Measurements from ENCODE around the gene DONSON.

Gene DONSON

DNA sequence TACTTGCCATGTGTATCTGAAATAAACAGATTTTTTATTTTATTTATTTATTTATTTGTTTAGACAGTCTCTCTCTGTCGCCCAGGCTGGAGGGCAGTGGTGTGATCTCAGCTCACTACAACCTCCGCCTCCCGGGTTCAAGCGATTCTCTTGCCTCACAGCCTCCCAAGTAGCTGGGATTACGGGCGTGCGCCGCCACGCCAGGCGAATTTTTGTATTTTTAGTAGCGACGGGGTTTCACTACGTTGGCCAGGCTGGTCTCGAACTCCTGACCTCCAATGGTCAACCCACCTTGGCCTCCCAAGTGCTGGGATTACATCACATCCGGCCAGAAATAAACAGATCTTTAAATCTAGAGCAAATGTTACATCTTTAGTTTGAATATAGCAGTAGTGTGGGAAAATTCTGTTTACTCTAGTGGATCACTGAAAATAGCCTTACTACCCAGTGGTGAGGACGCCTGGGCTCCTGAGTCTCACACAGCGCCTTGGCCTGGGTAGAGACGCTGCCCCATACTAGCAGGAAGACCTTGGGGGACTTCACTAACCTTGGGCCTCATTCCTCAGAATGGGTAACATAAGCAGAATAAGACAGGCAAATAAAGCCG is 47.3 kb downstream of the DONSON start:
- TF ChIP-seq TAF1 (IDR thresholded peaks at IDR 0.05; ENCODE audit: borderline replicate concordance, insufficient read depth, low read length) (no peak), POLR2AphosphoS5 (IDR thresholded peaks at IDR 0.05; ENCODE audit: low read depth, low read length) (no peak), SIN3A (IDR thresholded peaks at IDR 0.05; ENCODE audit: borderline replicate concordance, insufficient read depth, low read length) (no peak), FOXP2 (optimal IDR thresholded peaks at IDR 0.05; ENCODE audit: borderline replicate concordance, extremely low read depth, extremely low read length, insufficient read depth) (no peak)
- TF ChIP-seq, protein P1, sequence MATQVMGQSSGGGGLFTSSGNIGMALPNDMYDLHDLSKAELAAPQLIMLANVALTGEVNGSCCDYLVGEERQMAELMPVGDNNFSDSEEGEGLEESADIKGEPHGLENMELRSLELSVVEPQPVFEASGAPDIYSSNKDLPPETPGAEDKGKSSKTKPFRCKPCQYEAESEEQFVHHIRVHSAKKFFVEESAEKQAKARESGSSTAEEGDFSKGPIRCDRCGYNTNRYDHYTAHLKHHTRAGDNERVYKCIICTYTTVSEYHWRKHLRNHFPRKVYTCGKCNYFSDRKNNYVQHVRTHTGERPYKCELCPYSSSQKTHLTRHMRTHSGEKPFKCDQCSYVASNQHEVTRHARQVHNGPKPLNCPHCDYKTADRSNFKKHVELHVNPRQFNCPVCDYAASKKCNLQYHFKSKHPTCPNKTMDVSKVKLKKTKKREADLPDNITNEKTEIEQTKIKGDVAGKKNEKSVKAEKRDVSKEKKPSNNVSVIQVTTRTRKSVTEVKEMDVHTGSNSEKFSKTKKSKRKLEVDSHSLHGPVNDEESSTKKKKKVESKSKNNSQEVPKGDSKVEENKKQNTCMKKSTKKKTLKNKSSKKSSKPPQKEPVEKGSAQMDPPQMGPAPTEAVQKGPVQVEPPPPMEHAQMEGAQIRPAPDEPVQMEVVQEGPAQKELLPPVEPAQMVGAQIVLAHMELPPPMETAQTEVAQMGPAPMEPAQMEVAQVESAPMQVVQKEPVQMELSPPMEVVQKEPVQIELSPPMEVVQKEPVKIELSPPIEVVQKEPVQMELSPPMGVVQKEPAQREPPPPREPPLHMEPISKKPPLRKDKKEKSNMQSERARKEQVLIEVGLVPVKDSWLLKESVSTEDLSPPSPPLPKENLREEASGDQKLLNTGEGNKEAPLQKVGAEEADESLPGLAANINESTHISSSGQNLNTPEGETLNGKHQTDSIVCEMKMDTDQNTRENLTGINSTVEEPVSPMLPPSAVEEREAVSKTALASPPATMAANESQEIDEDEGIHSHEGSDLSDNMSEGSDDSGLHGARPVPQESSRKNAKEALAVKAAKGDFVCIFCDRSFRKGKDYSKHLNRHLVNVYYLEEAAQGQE (IDR thresholded peaks at IDR 0.05; ENCODE audit: insufficient read depth in 1 of 2, low read depth in 2 of 2, low read length in 2 of 2) = no peak

- no peak for TF ChIP-seq TAF1 (IDR thresholded peaks at IDR 0.05; ENCODE audit: borderline replicate concordance, insufficient read depth, low read length)
- TF ChIP-seq SIN3A (IDR thresholded peaks at IDR 0.05; ENCODE audit: borderline replicate concordance, insufficient read depth, low read length) = no peak
Observed at GRCh38 chr21:33540711-33541104, 47.8 kb downstream of the DONSON start.

GRCh38 chr21:33539616-33540015 is 48.9 kb downstream of the DONSON start:
- TF ChIP-seq TAF1 (IDR thresholded peaks at IDR 0.05; ENCODE audit: borderline replicate concordance, insufficient read depth, low read length) (no peak), FOXP2 (optimal IDR thresholded peaks at IDR 0.05; ENCODE audit: borderline replicate concordance, extremely low read depth, extremely low read length, insufficient read depth) (no peak), SIN3A (IDR thresholded peaks at IDR 0.05; ENCODE audit: borderline replicate concordance, insufficient read depth, low read length) (no peak), POLR2AphosphoS5 (IDR thresholded peaks at IDR 0.05; ENCODE audit: low read depth, low read length) (no peak)
- TF ChIP-seq, protein P1 (IDR thresholded peaks at IDR 0.05; ENCODE audit: insufficient read depth in 1 of 2, low read depth in 2 of 2, low read length in 2 of 2) = no peak

GRCh38 chr21:33537212-33537611 is 51.3 kb downstream of the DONSON start:
- no peak for TF ChIP-seq FOXP2 (optimal IDR thresholded peaks at IDR 0.05; ENCODE audit: borderline replicate concordance, extremely low read depth, extremely low read length, insufficient read depth)
- TF ChIP-seq, protein P1 (IDR thresholded peaks at IDR 0.05; ENCODE audit: insufficient read depth in 1 of 2, low read depth in 2 of 2, low read length in 2 of 2) = no peak
- TF ChIP-seq TAF1 (IDR thresholded peaks at IDR 0.05; ENCODE audit: borderline replicate concordance, insufficient read depth, low read length) = no peak
- TF ChIP-seq SIN3A (IDR thresholded peaks at IDR 0.05; ENCODE audit: borderline replicate concordance, insufficient read depth, low read length) = no peak
- TF ChIP-seq POLR2AphosphoS5 (IDR thresholded peaks at IDR 0.05; ENCODE audit: low read depth, low read length) = no peak

- TF ChIP-seq TAF1 (IDR thresholded peaks at IDR 0.05; ENCODE audit: borderline replicate concordance, insufficient read depth, low read length) (no peak), SIN3A (IDR thresholded peaks at IDR 0.05; ENCODE audit: borderline replicate concordance, insufficient read depth, low read length) (no peak), FOXP2 (optimal IDR thresholded peaks at IDR 0.05; ENCODE audit: borderline replicate concordance, extremely low read depth, extremely low read length, insufficient read depth) (no peak), POLR2AphosphoS5 (IDR thresholded peaks at IDR 0.05; ENCODE audit: low read depth, low read length) (no peak)
- TF ChIP-seq, protein P1 (IDR thresholded peaks at IDR 0.05; ENCODE audit: insufficient read depth in 1 of 2, low read depth in 2 of 2, low read length in 2 of 2) = no peak
Observed at GRCh38 chr21:33531007-33531406, 57.5 kb downstream of the DONSON start.

Measured in PFSK-1 (cell line).